GM19239 (cell line): ENCODE results near the gene DOK1.
A peak's percentile ranks its signal among the peaks of the same experiment; 100 is the strongest.

Experiments
- DNase-seq: peaks from one replicate; pipeline ENCODE4 v3.0.0; 2011; ENCODE audit warnings: low spot score; ENCODE audit not compliant: insufficient read length
- FAIRE-seq: peaks from 2 replicates; lab custom pipeline; 2011; peaks lifted over from hg19 to GRCh38; lab: Jason Lieb, UNC

The DOK1 gene

GRCh38 chr2:74524955-74525716 lies 29.4 kb upstream of the DOK1 start:
- no peak for DNase-seq
- FAIRE-seq, result no peak

- DNase-seq, result no peak
These were observed 28.5 kb upstream of the DOK1 start, which contains the start of gene DQX1 for GRCh38 chr2:74525717-74526648. DQX1 (minus strand) TSS chr2:74526231; CDS start chr2:74525729, 502 bp downstream.

GRCh38 chr2:74526649-74527230 lies 27.8 kb upstream of the DOK1 start:
- DNase-seq (no peak), FAIRE-seq (no peak)

More at GRCh38 chr2:74525717-74526648, 28.5 kb upstream of the DOK1 start, which contains the start of gene DQX1:
- FAIRE-seq, result peak; percentile 84

GRCh38 chr2:74527741-74528140 lies 26.8 kb upstream of the DOK1 start:
- FAIRE-seq, result no peak
- no peak for DNase-seq

GRCh38 chr2:74528600-74529356 lies 25.7 kb upstream of the DOK1 start:
- FAIRE-seq, result no peak
- DNase-seq, result no peak

- FAIRE-seq (peak; percentile 91), DNase-seq (peak; percentile 97)
These were observed 24.9 kb upstream of the DOK1 start, which contains the start of the genes AUP1 and HTRA2 for GRCh38 chr2:74529357-74530238. AUP1 (minus strand) TSS chr2:74529706; CDS start chr2:74529629, 77 bp downstream. HTRA2 (plus strand) TSS chr2:74529933; CDS start chr2:74530007, 74 bp downstream.

- peak; percentile 31 for FAIRE-seq
- no peak for DNase-seq
These were observed 24.0 kb upstream of the DOK1 start for GRCh38 chr2:74530239-74531187.

GRCh38 chr2:74531666-74532065 lies 22.9 kb upstream of the DOK1 start:
- DNase-seq (no peak), FAIRE-seq (no peak)

GRCh38 chr2:74532222-74532621 lies 22.3 kb upstream of the DOK1 start:
- FAIRE-seq, result no peak
- no peak for DNase-seq

GRCh38 chr2:74533464-74533863 lies 21.1 kb upstream of the DOK1 start:
- FAIRE-seq, result no peak
- DNase-seq, result no peak

- DNase-seq (no peak), FAIRE-seq (no peak)
These were observed 20.1 kb upstream of the DOK1 start for GRCh38 chr2:74534411-74534810.

- DNase-seq, result no peak
- FAIRE-seq, result no peak
These were observed 19.0 kb upstream of the DOK1 start for GRCh38 chr2:74535440-74535965.

GRCh38 chr2:74536166-74536950 lies 18.2 kb upstream of the DOK1 start:
- no peak for FAIRE-seq
- no peak for DNase-seq

GRCh38 chr2:74537140-74537539 lies 17.4 kb upstream of the DOK1 start:
- FAIRE-seq, result no peak
- no peak for DNase-seq

- DNase-seq, result no peak
- FAIRE-seq, result peak; percentile 74
These were observed 15.6 kb upstream of the DOK1 start for GRCh38 chr2:74538881-74539339.

GRCh38 chr2:74540291-74540690 lies 14.2 kb upstream of the DOK1 start:
- no peak for DNase-seq
- no peak for FAIRE-seq

- DNase-seq (no peak), FAIRE-seq (no peak)
These were observed 11.5 kb upstream of the DOK1 start for GRCh38 chr2:74542978-74543377.
